ENCODE measurements around the gene RGS9. TPM values are rescaled to one million over a fixed set of nuclear protein-coding genes. Genes with fewer than 3 reads are reported as not detected.

Gene RGS9
- total RNA-seq, 2 donors from 2014 or later = 7.4 to 9.9 TPM

DNA sequence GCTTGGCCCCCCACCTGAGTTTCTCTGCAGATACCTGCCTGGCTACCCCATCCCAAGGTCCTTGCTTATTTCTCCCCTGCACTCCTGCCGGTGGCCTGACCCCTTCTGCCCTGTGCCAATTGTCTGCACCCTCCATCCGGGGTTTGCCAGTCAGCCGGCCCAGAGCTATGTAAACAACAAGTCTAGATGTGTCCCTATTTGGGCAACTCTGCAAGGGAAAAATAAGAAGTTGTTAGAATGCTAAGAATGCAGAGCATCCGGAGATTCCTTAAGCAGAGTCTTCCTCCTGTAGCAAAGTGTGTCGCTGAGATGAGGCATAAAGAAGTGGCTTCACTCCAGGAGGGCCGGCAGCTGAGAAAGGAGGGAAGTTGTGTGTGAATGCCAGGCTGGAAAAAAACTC is 46.6 kb downstream of the RGS9 start:
- H3K9ac ChIP-seq (ENCODE audit: low read depth in 2 of 2, low read length in 2 of 2) = no peak overlapping the region
- H3K4me1 ChIP-seq = no peaks in the 10 kb centered on the region
- intact Hi-C loops (cut with DNase I) = no loop called here
- H3K4me3 ChIP-seq = no peak overlapping the region
- H3K36me3 ChIP-seq = no peaks in the 10 kb centered on the region
- no peaks in the 10 kb centered on the region for H3K9me3 ChIP-seq
- TF ChIP-seq, protein P1, sequence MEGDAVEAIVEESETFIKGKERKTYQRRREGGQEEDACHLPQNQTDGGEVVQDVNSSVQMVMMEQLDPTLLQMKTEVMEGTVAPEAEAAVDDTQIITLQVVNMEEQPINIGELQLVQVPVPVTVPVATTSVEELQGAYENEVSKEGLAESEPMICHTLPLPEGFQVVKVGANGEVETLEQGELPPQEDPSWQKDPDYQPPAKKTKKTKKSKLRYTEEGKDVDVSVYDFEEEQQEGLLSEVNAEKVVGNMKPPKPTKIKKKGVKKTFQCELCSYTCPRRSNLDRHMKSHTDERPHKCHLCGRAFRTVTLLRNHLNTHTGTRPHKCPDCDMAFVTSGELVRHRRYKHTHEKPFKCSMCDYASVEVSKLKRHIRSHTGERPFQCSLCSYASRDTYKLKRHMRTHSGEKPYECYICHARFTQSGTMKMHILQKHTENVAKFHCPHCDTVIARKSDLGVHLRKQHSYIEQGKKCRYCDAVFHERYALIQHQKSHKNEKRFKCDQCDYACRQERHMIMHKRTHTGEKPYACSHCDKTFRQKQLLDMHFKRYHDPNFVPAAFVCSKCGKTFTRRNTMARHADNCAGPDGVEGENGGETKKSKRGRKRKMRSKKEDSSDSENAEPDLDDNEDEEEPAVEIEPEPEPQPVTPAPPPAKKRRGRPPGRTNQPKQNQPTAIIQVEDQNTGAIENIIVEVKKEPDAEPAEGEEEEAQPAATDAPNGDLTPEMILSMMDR (IDR thresholded peaks at IDR 0.05) = no peak
- no peak for DNase-seq
- H3K27ac ChIP-seq = no peak overlapping the region
- no peaks in the 10 kb centered on the region for H3K27me3 ChIP-seq

DNA sequence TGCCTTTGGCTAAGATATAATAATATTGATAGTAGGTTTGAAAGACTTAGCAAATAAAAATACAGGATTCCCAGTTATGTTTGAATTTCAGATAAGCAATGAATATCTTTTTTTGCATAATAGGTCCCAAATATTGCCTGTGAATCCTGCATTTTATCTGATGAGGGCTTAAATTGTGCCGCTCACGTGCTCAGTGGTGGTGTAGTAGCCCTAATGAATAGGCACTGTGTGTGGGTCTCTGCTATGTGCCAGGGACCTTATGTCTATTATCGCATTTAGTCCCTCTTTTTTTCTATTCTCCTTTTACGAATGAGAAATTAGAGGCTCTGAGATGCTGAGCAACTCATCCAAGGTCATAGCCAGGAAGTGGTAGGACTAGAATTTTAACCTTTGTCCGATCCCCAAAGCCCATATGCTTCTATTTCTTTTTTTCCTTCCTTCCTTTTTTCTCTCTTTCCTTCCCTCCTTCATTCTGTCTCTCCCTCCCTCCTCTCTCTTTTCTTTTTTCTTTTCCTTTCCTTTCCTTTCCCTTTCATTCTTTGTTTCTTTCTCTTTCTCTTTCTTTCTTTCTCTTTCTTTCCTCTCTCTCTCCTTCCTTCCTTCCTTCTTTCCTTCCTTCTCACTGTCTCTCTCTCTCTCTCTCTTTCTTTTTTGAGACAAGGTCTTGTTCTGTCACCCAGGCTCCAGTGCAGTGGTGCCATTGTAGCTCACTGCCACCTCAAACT is 47.2 kb downstream of the RGS9 start:
- Histone ChIP-seq H3K27ac (no peak overlapping the region), H3K9me3 (no peaks in the 10 kb centered on the region), H3K27me3 (no peaks in the 10 kb centered on the region), H3K9ac (ENCODE audit: low read depth in 2 of 2, low read length in 2 of 2) (no peak overlapping the region), H3K4me1 (no peaks in the 10 kb centered on the region), H3K4me3 (no peak overlapping the region), H3K36me3 (no peaks in the 10 kb centered on the region)
- DNase-seq = no peak
- intact Hi-C loops (cut with DNase I) = no loop called here
- TF ChIP-seq, protein P1 (IDR thresholded peaks at IDR 0.05) = no peak

DNA sequence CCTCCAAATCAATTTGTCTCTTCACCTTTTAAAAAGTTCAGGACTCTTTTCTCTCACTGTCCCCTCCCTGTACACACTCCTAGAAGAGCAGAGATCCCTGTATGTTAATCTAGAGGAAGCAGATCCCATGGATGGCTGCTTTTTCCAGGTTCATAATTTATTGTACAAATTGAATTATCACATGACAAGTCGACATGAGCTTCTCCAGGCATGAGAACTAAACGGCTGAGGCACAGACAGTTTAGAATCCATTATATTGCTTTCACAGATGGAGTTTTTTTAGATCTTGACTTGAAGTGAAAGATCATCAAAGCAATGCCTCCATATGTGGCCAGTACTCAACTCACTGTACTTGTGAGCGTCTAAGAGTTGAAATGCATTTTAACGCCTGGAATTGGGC is 47.9 kb downstream of the RGS9 start:
- no peaks in the 10 kb centered on the region for H3K9me3 ChIP-seq
- TF ChIP-seq, protein P1 (IDR thresholded peaks at IDR 0.05) = no peak
- no peaks in the 10 kb centered on the region for H3K4me1 ChIP-seq
- no peak overlapping the region for H3K4me3 ChIP-seq
- no peak overlapping the region for H3K27ac ChIP-seq
- no peaks in the 10 kb centered on the region for H3K27me3 ChIP-seq
- intact Hi-C loops (cut with DNase I) = no loop called here
- DNase-seq = no peak
- H3K9ac ChIP-seq (ENCODE audit: low read depth in 2 of 2, low read length in 2 of 2) = no peak overlapping the region
- no peaks in the 10 kb centered on the region for H3K36me3 ChIP-seq

DNA sequence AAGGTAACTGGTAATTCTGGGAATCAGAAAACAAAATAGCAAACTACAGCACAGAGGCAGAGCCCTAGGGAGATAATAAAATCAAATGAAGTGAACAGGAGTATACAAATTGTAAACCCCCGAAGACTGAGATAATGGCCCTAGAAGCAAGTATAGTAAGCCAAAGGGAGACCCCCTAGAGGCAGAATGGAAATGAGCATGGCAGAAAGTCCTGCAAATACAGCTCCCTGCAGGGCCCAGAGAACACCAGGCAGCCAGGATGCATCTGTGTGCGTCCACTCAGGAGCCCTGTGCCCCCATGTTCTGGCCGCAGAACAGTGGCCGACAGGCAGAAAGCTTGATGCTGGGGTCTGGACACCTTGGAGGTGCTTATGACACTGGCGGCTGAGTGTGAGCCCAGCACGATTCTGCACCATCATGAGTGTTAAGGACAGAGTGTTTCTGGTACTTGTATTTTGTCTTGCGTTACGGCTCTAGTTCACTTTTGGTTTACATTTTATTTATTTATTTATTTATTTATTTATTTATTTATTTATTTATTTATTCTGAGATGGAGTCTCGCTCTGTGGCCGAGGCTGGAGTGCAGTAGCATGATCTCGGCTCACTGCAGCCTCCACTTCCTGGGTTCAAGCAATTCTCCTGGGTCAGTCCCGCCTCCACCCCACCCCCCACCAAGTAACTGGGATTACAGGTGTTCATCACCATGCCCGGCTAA is 48.7 kb downstream of the RGS9 start:
- no peaks in the 10 kb centered on the region for H3K36me3 ChIP-seq
- DNase-seq = no peak
- H3K9me3 ChIP-seq = no peaks in the 10 kb centered on the region
- no peaks in the 10 kb centered on the region for H3K27me3 ChIP-seq
- intact Hi-C loops (cut with DNase I) = no loop called here
- no peaks in the 10 kb centered on the region for H3K4me1 ChIP-seq
- H3K4me3 ChIP-seq = no peak overlapping the region
- no peak overlapping the region for H3K9ac ChIP-seq (ENCODE audit: low read depth in 2 of 2, low read length in 2 of 2)
- H3K27ac ChIP-seq = no peak overlapping the region
- TF ChIP-seq, protein P1 (IDR thresholded peaks at IDR 0.05) = no peak

GRCh38 chr17:65190467-65191097 is 53.4 kb downstream of the RGS9 start:
- intact Hi-C loops (cut with DNase I) = loop anchor here (10.0 kb wide), 1 partner anchor 86 kb away; no protein-coding TSS in a partner anchor
- Histone ChIP-seq H3K36me3 (no peaks in the 10 kb centered on the region), H3K27me3 (no peaks in the 10 kb centered on the region), H3K4me3 (no peak overlapping the region), H3K4me1 (no peaks in the 10 kb centered on the region), H3K27ac (no peak overlapping the region), H3K9ac (ENCODE audit: low read depth in 2 of 2, low read length in 2 of 2) (no peak overlapping the region), H3K9me3 (no peaks in the 10 kb centered on the region)
- no peak for DNase-seq
- TF ChIP-seq, protein P1 (IDR thresholded peaks at IDR 0.05) = no peak
